ENCODE data around the gene RAB40AL. TPM values are rescaled to one million over a fixed set of nuclear protein-coding genes. Genes with fewer than 3 reads are reported as not detected.

Gene RAB40AL
- polyA plus RNA-seq, 1 donor (not counting 4 experiments of a cell fraction or from before 2014, with no cell fraction given): not detected

- TF ChIP-seq EZH2 (IDR thresholded peaks at IDR 0.05; ENCODE audit: low read length): no peak
- no peak for TF ChIP-seq CTCF (optimal IDR thresholded peaks at IDR 0.05 in 1 of 3, IDR thresholded peaks at IDR 0.05 in 1 of 3, conservative IDR thresholded peaks at IDR 0.05 in 1 of 3; ENCODE audit: extremely low read depth in 1 of 3, insufficient read depth in 2 of 3, low read length in 3 of 3)
Observed at GRCh38 chrX:102979536-102979935, 42.5 kb downstream of the RAB40AL start.

GRCh38 chrX:102983205-102983604 is 46.1 kb downstream of the RAB40AL start:
- no peak for FAIRE-seq
- dilution Hi-C loops (cut with MboI; ENCODE audit: extremely low pct_ligation_motif_present, low sequenced_read_pairs): no loop called here
- no peaks in the 10 kb centered on the region for H4K20me1 ChIP-seq (ENCODE audit: control insufficient read depth, extremely low read depth, insufficient read depth, low read length)

More at GRCh38 chrX:102979536-102979935, 42.5 kb downstream of the RAB40AL start:
- peaks cover 23% of the 10 kb centered on the region for H3K4me1 ChIP-seq (ENCODE audit: control insufficient read depth, extremely low read depth, insufficient read depth, low read length)
- H3K27me3 ChIP-seq (ENCODE audit: control insufficient read depth, extremely low read depth, insufficient read depth, low read length): no peaks in the 10 kb centered on the region
- FAIRE-seq (peak; percentile 91), DNase-seq (ENCODE audit: low read depth, low spot score) (peak; percentile 56)
- H3K79me2 ChIP-seq (ENCODE audit: control insufficient read depth, insufficient read depth, low read length): no peaks in the 10 kb centered on the region
- H3K4me3 ChIP-seq (ENCODE audit: control insufficient read depth in 2 of 3, extremely low read depth in 1 of 3, insufficient read depth in 2 of 3, low read depth in 1 of 3, low read length in 3 of 3): no peak overlapping the region
- no peak overlapping the region for H3K9ac ChIP-seq (ENCODE audit: control insufficient read depth, extremely low read depth, insufficient read depth, low read length)
- H2AFZ ChIP-seq (ENCODE audit: control insufficient read depth, low read length): no peak overlapping the region
- H3K4me2 ChIP-seq (ENCODE audit: control insufficient read depth, extremely low read depth, insufficient read depth, low read depth, low read length): peak overlapping the region; percentile 6
- H3K36me3 ChIP-seq (ENCODE audit: control insufficient read depth in 2 of 2, extremely low read depth in 1 of 2, insufficient read depth in 2 of 2, low read length in 2 of 2): no peaks in the 10 kb centered on the region
- H4K20me1 ChIP-seq (ENCODE audit: control insufficient read depth, extremely low read depth, insufficient read depth, low read length): no peaks in the 10 kb centered on the region
- H3K9me1 ChIP-seq (ENCODE audit: control insufficient read depth, extremely low read depth, insufficient read depth, low read length): no peaks in the 10 kb centered on the region
- dilution Hi-C loops (cut with MboI; ENCODE audit: extremely low pct_ligation_motif_present, low sequenced_read_pairs): no loop called here
- no peaks in the 10 kb centered on the region for H3K9me3 ChIP-seq (ENCODE audit: control insufficient read depth, low read depth, low read length)
- H3K27ac ChIP-seq (ENCODE audit: control insufficient read depth, insufficient read depth, low read length): peak overlapping the region; percentile 39

More at GRCh38 chrX:102983205-102983604, 46.1 kb downstream of the RAB40AL start:
- H2AFZ ChIP-seq (ENCODE audit: control insufficient read depth, low read length): no peak overlapping the region
- no peaks in the 10 kb centered on the region for H3K9me3 ChIP-seq (ENCODE audit: control insufficient read depth, low read depth, low read length)
- H3K79me2 ChIP-seq (ENCODE audit: control insufficient read depth, insufficient read depth, low read length): no peaks in the 10 kb centered on the region
- DNase-seq (ENCODE audit: low read depth, low spot score): no peak
- H3K27me3 ChIP-seq (ENCODE audit: control insufficient read depth, extremely low read depth, insufficient read depth, low read length): no peaks in the 10 kb centered on the region
- no peak overlapping the region for H3K4me2 ChIP-seq (ENCODE audit: control insufficient read depth, extremely low read depth, insufficient read depth, low read depth, low read length)
- TF ChIP-seq EZH2 (IDR thresholded peaks at IDR 0.05; ENCODE audit: low read length) (no peak), CTCF (optimal IDR thresholded peaks at IDR 0.05 in 1 of 3, IDR thresholded peaks at IDR 0.05 in 1 of 3, conservative IDR thresholded peaks at IDR 0.05 in 1 of 3; ENCODE audit: extremely low read depth in 1 of 3, insufficient read depth in 2 of 3, low read length in 3 of 3) (no peak)
- no peak overlapping the region for H3K27ac ChIP-seq (ENCODE audit: control insufficient read depth, insufficient read depth, low read length)
- H3K4me3 ChIP-seq (ENCODE audit: control insufficient read depth in 2 of 3, extremely low read depth in 1 of 3, insufficient read depth in 2 of 3, low read depth in 1 of 3, low read length in 3 of 3): no peak overlapping the region
- H3K36me3 ChIP-seq (ENCODE audit: control insufficient read depth in 2 of 2, extremely low read depth in 1 of 2, insufficient read depth in 2 of 2, low read length in 2 of 2): no peaks in the 10 kb centered on the region
- peaks cover 8% of the 10 kb centered on the region for H3K4me1 ChIP-seq (ENCODE audit: control insufficient read depth, extremely low read depth, insufficient read depth, low read length)
- no peak overlapping the region for H3K9ac ChIP-seq (ENCODE audit: control insufficient read depth, extremely low read depth, insufficient read depth, low read length)
- no peaks in the 10 kb centered on the region for H3K9me1 ChIP-seq (ENCODE audit: control insufficient read depth, extremely low read depth, insufficient read depth, low read length)

All from keratinocyte (primary cell).